Measurements from ENCODE around the gene FBXO31.

Gene FBXO31

DNA sequence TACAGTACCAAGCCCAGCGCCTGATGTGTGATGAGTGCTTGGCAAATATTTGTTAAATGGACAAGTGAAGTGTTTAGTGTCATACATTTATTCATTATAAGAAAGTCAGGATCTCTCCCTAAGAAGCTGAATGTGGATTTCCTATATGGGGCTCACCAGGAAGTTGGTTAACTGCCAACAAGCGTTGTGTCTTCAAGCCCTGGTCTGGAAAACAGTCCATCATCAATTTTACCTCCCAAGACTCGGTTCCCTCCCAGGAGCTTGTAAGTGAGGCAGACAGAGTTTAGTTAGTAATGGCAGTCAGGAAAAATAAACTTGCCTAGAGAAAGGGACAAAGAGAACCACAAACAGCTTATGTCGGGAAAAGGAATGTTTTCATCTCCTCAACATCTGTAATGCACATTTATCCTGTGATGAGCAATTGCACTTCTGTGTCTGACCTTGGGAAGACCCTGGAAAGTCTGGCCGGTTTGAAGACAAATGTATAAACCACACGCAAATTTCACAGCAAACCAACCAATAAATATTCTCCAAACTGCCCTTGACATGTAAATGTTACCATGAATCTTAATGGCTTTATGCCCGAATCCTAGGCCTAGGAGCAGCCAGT lies 94.7 kb downstream of the FBXO31 start:
- no peak for DNase-seq (ENCODE audit: low spot score)
- FAIRE-seq = no peak

DNA sequence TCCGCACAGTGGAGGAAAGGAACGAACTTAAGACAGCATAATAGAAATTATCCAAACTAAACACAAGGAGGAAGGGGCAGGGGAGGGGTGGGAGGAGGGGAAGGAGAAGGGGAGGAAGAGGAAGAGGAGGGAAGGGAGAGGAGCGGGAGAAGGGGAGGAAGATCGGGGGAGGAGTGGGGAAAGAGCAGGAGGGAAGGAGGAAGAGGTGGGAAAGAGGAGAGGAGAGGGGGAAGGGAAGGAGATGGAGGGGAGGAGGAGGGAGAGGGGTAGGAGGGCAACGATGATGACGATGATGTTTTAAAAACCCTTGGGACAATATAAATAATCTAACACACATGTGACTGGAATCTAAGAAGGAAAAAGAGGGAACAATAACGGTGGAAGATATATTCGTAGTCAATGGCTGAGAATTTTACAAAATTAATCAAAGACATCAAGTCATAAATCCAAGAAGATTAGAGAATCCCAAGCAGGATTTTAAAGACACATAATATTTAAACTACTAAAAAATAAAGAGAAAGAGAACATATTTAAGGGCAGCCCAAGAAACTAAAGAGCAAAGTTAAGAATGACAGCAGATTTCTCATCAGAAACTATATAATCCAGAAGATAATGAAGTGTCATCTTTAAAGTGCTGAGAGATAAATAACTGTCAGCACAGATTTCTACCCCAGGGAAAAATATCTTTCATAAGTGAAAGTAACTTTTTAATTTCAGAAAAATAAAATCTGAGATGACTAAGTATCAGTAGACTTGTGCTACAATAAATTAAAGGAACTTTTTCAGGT lies 96.5 kb downstream of the FBXO31 start:
- no peak for FAIRE-seq
- no peak for DNase-seq (ENCODE audit: low spot score)

DNA sequence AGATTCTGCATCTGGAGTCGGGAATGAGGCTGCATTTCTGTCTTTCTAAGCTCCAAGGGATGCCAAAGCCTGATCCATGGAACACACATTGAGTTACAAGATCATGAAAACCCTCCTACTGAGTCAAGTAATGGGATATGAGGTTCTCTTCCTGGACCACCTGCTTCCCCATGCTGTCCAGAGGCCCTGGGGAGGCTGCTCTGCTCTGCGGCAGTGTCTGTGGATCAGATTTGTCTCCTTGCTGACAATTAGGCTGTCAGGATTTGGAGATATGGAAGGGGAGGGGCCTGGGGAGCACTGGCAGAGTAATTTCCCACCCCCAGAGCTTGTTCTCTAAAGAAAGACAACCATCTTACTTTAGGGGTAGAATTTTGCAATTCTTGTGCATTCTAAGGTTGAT lies 99.4 kb downstream of the FBXO31 start:
- DNase-seq (ENCODE audit: low spot score) (no peak), FAIRE-seq (no peak)

DNA sequence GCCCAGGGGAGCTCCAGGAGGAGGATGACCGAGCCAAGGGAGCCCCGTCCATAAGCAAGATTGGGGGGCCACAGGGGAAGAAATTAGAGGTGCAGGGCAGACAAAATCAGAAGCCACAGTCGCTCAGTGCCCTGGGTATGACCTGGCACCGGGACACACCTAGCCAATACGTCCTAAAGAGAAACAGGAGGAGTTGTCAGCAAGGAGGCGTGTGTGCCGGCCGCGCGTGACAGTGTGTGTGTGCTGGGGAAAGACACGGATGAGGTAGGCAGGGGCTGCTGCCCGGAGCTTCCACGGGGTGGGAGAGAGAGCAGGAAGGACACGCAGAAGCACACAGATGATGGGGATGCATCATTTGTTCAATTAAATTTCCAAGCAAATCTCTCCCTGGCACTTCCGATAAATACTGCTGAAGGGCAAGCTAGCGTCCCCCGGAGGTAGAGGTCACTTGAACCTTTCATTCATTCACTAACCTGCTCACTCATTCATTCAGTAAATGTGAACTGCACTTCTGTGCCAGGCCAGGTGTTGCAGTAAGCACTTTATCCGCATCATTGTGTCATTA lies 104.4 kb downstream of the FBXO31 start:
- FAIRE-seq = no peak

DNA sequence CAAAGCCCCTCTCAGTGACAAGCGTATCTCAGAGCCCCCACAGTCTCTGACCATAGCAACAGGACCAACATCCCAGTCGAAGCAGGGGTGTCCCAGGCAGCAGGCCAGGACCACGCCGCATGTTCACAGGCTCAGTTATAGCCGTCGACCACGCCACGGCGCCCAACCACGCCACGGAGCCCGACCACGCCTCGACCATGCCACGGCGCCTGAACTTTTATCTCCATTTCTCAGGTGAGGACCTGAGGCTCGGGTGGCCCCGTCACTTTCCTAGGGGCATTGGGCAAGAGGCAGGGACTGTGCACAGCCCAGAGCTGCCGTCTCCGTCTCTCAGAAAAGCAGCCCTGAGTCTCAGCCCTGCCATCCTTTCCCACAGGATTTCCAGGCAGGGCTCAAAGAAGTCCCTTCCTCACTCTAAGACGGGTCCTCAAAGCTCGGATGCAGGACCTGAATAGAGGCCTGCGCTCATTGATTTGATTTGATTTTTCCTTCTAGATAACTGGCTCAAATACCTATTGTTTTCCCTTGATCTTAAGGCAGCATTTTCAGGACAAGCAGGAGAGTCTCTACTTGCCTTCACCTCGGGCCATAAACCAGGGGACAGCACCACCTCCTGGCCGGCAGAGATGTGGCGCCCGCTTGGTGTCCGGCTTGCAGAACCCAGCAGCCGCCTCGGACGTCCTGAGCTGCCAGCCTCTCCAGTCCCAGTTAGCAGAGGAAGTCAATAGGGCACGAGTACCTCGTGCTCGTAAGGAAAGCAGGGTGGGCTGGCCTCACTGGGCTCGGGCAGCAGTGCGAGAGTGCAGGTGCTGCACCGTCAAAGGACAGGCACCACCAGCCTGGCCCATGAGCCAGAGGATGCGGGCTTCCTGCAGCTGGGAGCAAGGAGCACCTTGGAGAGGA lies 105.1 kb downstream of the FBXO31 start:
- peak; percentile 55 for DNase-seq (ENCODE audit: low spot score)
- FAIRE-seq = no peak

More for the DNA sequence above, 104.4 kb downstream of the FBXO31 start:
- DNase-seq (ENCODE audit: low spot score) = no peak

All from RCC 7860 (cell line).